GM23338 (cell line): ENCODE results near the gene PIGR. TPM values are rescaled to one million over a fixed set of nuclear protein-coding genes. Genes with fewer than 3 reads are reported as not detected.

Experiments
- ATAC-seq: fragments of 200-7000 bp; cut with Tn5 transposase; 3 replicates; pipeline ENCODE4 v1.9.1; 2020
- DNase-seq: peaks from one replicate; pipeline ENCODE4 v3.0.0-alpha.2; 2015; ENCODE audit warnings: low spot score
- H2AFZ ChIP-seq: fragments of 200-600 bp; sonication (generic); 2 replicates; pipeline ENCODE4 v1.8.0; 2016; ENCODE audit warnings: antibody characterized with exemption, mild to moderate bottlenecking, moderate library complexity
- H3F3A ChIP-seq: fragments of 200-600 bp; sonication (generic); replicated peaks from 2 replicates; pipeline ENCODE4 v1.8.0; 2017; ENCODE audit warnings: antibody characterized with exemption, mixed run types, low read depth
- H3K27ac ChIP-seq: fragments of 200-600 bp; sonication (generic); 2 replicates; pipeline ENCODE4 v1.6.1; 2016; ENCODE audit warnings: low read depth
- H3K27me3 ChIP-seq: fragments of 200-600 bp; sonication (generic); 2 replicates; pipeline ENCODE4 v1.8.0; 2016; ENCODE audit warnings: mild to moderate bottlenecking, mixed run types, moderate library complexity; ENCODE audit not compliant: insufficient read depth
- H3K36me3 ChIP-seq: fragments of 200-600 bp; sonication (generic); 2 replicates; pipeline ENCODE4 v1.8.0; 2016; ENCODE audit warnings: mild to moderate bottlenecking; ENCODE audit not compliant: insufficient read depth
- H3K4me1 ChIP-seq: fragments of 200-600 bp; sonication (generic); 2 replicates; pipeline ENCODE4 v1.8.0; 2016; ENCODE audit warnings: mild to moderate bottlenecking, moderate library complexity; ENCODE audit not compliant: insufficient read depth
- H3K4me2 ChIP-seq: fragments of 200-600 bp; sonication (generic); 2 replicates; pipeline ENCODE4 v1.7.1; 2017; ENCODE audit warnings: mixed run types
- H3K4me3 ChIP-seq: fragments of 200-600 bp; sonication (generic); 2 replicates; pipeline ENCODE4 v1.6.1; 2016; ENCODE audit warnings: mixed run types
- H3K79me2 ChIP-seq: fragments of 200-600 bp; sonication (generic); replicated peaks from 2 replicates; pipeline ENCODE4 v1.8.0; 2017; ENCODE audit warnings: mild to moderate bottlenecking; ENCODE audit not compliant: insufficient read depth
- H3K9me2 ChIP-seq: fragments of 200-600 bp; sonication (generic); 2 replicates; pipeline ENCODE4 v1.8.0; 2017; ENCODE audit not compliant: insufficient read depth
- H4K20me1 ChIP-seq: fragments of 200-600 bp; sonication (generic); replicated peaks from 2 replicates; pipeline ENCODE4 v1.8.0; 2017; ENCODE audit warnings: mild to moderate bottlenecking; ENCODE audit not compliant: insufficient read depth
- H3K27ac Mint-ChIP-seq: 2 replicates; pipeline ENCODE4 v1.8.0; 2020; ENCODE audit warnings: inconsistent platforms, mild to moderate bottlenecking, moderate library complexity, mixed read lengths
- H3K27me3 Mint-ChIP-seq: 3 replicates; pipeline ENCODE4 v1.8.0; 2022; ENCODE audit warnings: low read depth, mild to moderate bottlenecking, moderate library complexity, mixed read lengths, inconsistent platforms; ENCODE audit not compliant: insufficient read depth, poor library complexity
- H3K36me3 Mint-ChIP-seq: 3 replicates; pipeline ENCODE4 v1.8.0; 2021; ENCODE audit warnings: low read depth, mild to moderate bottlenecking, inconsistent platforms, moderate library complexity, mixed read lengths
- H3K4me1 Mint-ChIP-seq: 3 replicates; pipeline ENCODE4 v1.8.0; 2020; ENCODE audit warnings: mild to moderate bottlenecking, inconsistent platforms, mixed read lengths
- H3K4me3 Mint-ChIP-seq: 3 replicates; pipeline ENCODE4 v1.8.0; 2021; ENCODE audit warnings: moderate library complexity, mild to moderate bottlenecking, inconsistent platforms, mixed read lengths
- H3K9me3 Mint-ChIP-seq: 3 replicates; pipeline ENCODE4 v1.8.0; 2020; ENCODE audit warnings: moderate library complexity, mild to moderate bottlenecking, inconsistent platforms, mixed read lengths
- CREB1 ChIP-seq: fragments of 250-450 bp; sonication (Bioruptor Pico); IDR thresholded peaks from 2 replicates; pipeline ENCODE4 v1.5.0; 2020; ENCODE audit warnings: low read depth, mild to moderate bottlenecking, moderate library complexity
- EZH2 ChIP-seq: fragments of 200-600 bp; sonication (generic); IDR thresholded peaks from one replicate; pipeline ENCODE4 v1.8.0; 2017; ENCODE audit warnings: antibody characterized with exemption, mild to moderate bottlenecking, low read depth; ENCODE audit not compliant: unreplicated experiment
- EZH2phosphoT487 ChIP-seq: fragments of 200-600 bp; sonication (generic); IDR thresholded peaks from one replicate; pipeline ENCODE4 v1.8.1; 2018; ENCODE audit warnings: antibody characterized with exemption; ENCODE audit not compliant: unreplicated experiment
- JUNB ChIP-seq: IDR thresholded peaks from one replicate; pipeline ENCODE4 v1.6.1; 2016; ENCODE audit warnings: antibody characterized with exemption; ENCODE audit not compliant: unreplicated experiment
- NANOG ChIP-seq: IDR thresholded peaks from 2 replicates; pipeline ENCODE4 v1.6.1; 2016; ENCODE audit warnings: antibody characterized with exemption, borderline replicate concordance
- POLR2AphosphoS5 ChIP-seq: IDR thresholded peaks from 2 replicates; pipeline ENCODE4 v1.6.1; 2016; ENCODE audit warnings: antibody characterized with exemption, low read depth
- STAT1 ChIP-seq: IDR thresholded peaks from one replicate; pipeline ENCODE4 v1.6.1; 2016; ENCODE audit warnings: antibody characterized with exemption; ENCODE audit not compliant: unreplicated experiment
- ZNF114 ChIP-seq: fragments of 250-450 bp; sonication (Bioruptor Pico); IDR thresholded peaks from 2 replicates; pipeline ENCODE4 v1.5.0; 2020; ENCODE audit warnings: mild to moderate bottlenecking, moderate library complexity
- ZNF331 ChIP-seq: fragments of 250-450 bp; sonication (Bioruptor Pico); IDR thresholded peaks from 2 replicates; pipeline ENCODE4 v1.5.0; 2020; ENCODE audit warnings: low read depth, mild to moderate bottlenecking, moderate library complexity
- polyA plus RNA-seq: library from polyadenylated mRNA; unstranded; fragments of >200 nt; fragmentation: Nextera tagmentation; extraction: Ambion mirVana; gene quantifications from 2 replicates; pipeline ENCODE4 v1.2.1, GENCODE V29; 2016
- total RNA-seq: library from RNA; depleted of rRNA; stranded (reverse); fragments of >200 nt; shearing (Covaris generic); gene quantifications from 2 replicates; pipeline ENCODE4 v1.2.3, GENCODE V29; 2014
- TF ChIP-seq, protein P1 (sequence below): IDR thresholded peaks from 2 replicates; pipeline ENCODE4 v1.6.1; 2016; ENCODE audit warnings: antibody characterized with exemption
- TF ChIP-seq, protein P2 (sequence below), 2 experiments: fragments of 200-600 bp in 1 of 2; sonication (generic) in 1 of 2; conservative IDR thresholded peaks; 2 replicates each; pipeline versions ENCODE4 v1.5.1 to v1.6.1; 2016 to 2017; ENCODE audit warnings: antibody characterized with exemption in 2 of 2, low read depth in 2 of 2, mild to moderate bottlenecking in 2 of 2, moderate library complexity in 1 of 2
- TF ChIP-seq, protein P3 (sequence below): fragments of 250-450 bp; sonication (Bioruptor Pico); IDR thresholded peaks from 2 replicates; pipeline ENCODE4 v1.5.0; 2020; ENCODE audit warnings: mild to moderate bottlenecking, moderate library complexity

PIGR gene
- total and polyA plus RNA-seq, 2 experiments from 2014 or later = not detected

DNA sequence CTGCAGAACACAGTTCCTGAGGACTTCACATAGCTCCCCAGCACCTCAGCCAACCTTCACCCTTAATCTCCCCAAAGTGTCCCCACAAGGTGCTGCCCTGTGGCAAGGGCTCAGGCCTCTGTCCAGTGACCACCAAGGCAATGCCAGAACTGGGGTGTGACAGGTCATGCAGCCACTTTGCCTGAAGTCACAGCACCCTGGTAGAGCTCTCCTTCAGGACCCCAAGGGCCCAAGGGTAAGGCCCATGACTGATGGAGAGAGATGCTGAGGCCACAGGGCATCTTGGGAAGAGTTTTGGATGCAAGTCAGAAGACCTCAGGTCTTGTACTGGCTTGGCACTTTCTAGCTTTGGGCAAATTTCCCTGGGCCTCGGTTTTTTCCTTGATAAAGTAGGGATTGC is 23.7 kb downstream of the PIGR start (continued):
- TF ChIP-seq, protein P1, sequence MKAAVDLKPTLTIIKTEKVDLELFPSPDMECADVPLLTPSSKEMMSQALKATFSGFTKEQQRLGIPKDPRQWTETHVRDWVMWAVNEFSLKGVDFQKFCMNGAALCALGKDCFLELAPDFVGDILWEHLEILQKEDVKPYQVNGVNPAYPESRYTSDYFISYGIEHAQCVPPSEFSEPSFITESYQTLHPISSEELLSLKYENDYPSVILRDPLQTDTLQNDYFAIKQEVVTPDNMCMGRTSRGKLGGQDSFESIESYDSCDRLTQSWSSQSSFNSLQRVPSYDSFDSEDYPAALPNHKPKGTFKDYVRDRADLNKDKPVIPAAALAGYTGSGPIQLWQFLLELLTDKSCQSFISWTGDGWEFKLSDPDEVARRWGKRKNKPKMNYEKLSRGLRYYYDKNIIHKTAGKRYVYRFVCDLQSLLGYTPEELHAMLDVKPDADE = no peak
- TF ChIP-seq EZH2phosphoT487 = no peak
- TF ChIP-seq ZNF331 = no peak
- TF ChIP-seq, protein P2, sequence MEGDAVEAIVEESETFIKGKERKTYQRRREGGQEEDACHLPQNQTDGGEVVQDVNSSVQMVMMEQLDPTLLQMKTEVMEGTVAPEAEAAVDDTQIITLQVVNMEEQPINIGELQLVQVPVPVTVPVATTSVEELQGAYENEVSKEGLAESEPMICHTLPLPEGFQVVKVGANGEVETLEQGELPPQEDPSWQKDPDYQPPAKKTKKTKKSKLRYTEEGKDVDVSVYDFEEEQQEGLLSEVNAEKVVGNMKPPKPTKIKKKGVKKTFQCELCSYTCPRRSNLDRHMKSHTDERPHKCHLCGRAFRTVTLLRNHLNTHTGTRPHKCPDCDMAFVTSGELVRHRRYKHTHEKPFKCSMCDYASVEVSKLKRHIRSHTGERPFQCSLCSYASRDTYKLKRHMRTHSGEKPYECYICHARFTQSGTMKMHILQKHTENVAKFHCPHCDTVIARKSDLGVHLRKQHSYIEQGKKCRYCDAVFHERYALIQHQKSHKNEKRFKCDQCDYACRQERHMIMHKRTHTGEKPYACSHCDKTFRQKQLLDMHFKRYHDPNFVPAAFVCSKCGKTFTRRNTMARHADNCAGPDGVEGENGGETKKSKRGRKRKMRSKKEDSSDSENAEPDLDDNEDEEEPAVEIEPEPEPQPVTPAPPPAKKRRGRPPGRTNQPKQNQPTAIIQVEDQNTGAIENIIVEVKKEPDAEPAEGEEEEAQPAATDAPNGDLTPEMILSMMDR (conservative IDR thresholded peaks at IDR 0.05; ENCODE audit: low read depth in 2 of 2) = no peak

DNA sequence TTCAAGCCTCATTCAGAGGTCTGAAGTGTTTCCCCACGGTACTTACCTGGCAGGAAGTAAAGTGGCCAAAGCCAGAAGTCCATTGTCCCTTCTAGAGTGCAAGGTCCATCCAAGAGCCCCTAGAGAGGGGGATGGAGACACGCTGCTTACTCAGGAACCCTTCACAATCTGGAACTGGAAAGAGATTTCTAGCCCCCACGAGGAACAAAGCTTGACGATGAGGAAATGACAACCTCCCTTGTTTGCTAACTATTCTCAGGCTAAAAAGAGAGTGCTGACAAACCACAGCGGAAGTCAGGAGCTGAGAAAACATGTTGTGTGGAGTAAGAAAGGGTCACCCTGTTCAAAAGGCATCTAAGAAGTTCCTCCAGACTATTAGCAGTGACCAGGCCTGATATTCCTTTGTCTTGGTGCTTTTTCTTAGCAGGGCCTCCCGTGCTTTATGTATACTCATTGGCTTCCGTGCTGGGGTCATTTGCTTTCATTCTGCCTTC is 24.4 kb downstream of the PIGR start, which contains the start of gene FCMR:
TSS of gene FCMR (minus strand) at position 170 of the 494 bp plus-strand sequence. CDS start at position 83, 87 bp downstream.
- no peak within 1 kb of the TSS for H3K4me3 Mint-ChIP-seq
- DNase-seq = no peak
- H3K27me3 Mint-ChIP-seq = peaks cover 2% of the 10 kb centered on the region
- Histone ChIP-seq H3K36me3 (no peaks in the 10 kb centered on the region), H3K79me2 (no peaks in the 10 kb centered on the region), H3K27me3 (no peaks in the 10 kb centered on the region), H3K4me1 (no peaks in the 10 kb centered on the region), H2AFZ (no peak within 1 kb of the TSS), H3K27ac (no peak within 1 kb of the TSS), H3K9me2 (no peaks in the 10 kb centered on the region), H3K4me3 (no peak within 1 kb of the TSS), H4K20me1 (no peaks in the 10 kb centered on the region), H3K4me2 (no peak within 1 kb of the TSS), H3F3A (no peaks in the 10 kb centered on the region)
- H3K9me3 Mint-ChIP-seq = no peaks in the 10 kb centered on the region
- H3K4me1 Mint-ChIP-seq = no peaks in the 10 kb centered on the region
- no peak for ATAC-seq
- H3K36me3 Mint-ChIP-seq = no peaks in the 10 kb centered on the region
- no peak within 1 kb of the TSS for H3K27ac Mint-ChIP-seq
- TF ChIP-seq JUNB (no peak), CREB1 (CRISPR knock-in tag) (no peak), STAT1 (no peak), ZNF114 (CRISPR knock-in tag) (no peak), NANOG (no peak), EZH2 (no peak), EZH2phosphoT487 (no peak), POLR2AphosphoS5 (no peak)
- TF ChIP-seq, protein P2 (conservative IDR thresholded peaks at IDR 0.05; ENCODE audit: low read depth in 2 of 2) = no peak
- TF ChIP-seq, protein P1 = no peak
- TF ChIP-seq, protein P3, sequence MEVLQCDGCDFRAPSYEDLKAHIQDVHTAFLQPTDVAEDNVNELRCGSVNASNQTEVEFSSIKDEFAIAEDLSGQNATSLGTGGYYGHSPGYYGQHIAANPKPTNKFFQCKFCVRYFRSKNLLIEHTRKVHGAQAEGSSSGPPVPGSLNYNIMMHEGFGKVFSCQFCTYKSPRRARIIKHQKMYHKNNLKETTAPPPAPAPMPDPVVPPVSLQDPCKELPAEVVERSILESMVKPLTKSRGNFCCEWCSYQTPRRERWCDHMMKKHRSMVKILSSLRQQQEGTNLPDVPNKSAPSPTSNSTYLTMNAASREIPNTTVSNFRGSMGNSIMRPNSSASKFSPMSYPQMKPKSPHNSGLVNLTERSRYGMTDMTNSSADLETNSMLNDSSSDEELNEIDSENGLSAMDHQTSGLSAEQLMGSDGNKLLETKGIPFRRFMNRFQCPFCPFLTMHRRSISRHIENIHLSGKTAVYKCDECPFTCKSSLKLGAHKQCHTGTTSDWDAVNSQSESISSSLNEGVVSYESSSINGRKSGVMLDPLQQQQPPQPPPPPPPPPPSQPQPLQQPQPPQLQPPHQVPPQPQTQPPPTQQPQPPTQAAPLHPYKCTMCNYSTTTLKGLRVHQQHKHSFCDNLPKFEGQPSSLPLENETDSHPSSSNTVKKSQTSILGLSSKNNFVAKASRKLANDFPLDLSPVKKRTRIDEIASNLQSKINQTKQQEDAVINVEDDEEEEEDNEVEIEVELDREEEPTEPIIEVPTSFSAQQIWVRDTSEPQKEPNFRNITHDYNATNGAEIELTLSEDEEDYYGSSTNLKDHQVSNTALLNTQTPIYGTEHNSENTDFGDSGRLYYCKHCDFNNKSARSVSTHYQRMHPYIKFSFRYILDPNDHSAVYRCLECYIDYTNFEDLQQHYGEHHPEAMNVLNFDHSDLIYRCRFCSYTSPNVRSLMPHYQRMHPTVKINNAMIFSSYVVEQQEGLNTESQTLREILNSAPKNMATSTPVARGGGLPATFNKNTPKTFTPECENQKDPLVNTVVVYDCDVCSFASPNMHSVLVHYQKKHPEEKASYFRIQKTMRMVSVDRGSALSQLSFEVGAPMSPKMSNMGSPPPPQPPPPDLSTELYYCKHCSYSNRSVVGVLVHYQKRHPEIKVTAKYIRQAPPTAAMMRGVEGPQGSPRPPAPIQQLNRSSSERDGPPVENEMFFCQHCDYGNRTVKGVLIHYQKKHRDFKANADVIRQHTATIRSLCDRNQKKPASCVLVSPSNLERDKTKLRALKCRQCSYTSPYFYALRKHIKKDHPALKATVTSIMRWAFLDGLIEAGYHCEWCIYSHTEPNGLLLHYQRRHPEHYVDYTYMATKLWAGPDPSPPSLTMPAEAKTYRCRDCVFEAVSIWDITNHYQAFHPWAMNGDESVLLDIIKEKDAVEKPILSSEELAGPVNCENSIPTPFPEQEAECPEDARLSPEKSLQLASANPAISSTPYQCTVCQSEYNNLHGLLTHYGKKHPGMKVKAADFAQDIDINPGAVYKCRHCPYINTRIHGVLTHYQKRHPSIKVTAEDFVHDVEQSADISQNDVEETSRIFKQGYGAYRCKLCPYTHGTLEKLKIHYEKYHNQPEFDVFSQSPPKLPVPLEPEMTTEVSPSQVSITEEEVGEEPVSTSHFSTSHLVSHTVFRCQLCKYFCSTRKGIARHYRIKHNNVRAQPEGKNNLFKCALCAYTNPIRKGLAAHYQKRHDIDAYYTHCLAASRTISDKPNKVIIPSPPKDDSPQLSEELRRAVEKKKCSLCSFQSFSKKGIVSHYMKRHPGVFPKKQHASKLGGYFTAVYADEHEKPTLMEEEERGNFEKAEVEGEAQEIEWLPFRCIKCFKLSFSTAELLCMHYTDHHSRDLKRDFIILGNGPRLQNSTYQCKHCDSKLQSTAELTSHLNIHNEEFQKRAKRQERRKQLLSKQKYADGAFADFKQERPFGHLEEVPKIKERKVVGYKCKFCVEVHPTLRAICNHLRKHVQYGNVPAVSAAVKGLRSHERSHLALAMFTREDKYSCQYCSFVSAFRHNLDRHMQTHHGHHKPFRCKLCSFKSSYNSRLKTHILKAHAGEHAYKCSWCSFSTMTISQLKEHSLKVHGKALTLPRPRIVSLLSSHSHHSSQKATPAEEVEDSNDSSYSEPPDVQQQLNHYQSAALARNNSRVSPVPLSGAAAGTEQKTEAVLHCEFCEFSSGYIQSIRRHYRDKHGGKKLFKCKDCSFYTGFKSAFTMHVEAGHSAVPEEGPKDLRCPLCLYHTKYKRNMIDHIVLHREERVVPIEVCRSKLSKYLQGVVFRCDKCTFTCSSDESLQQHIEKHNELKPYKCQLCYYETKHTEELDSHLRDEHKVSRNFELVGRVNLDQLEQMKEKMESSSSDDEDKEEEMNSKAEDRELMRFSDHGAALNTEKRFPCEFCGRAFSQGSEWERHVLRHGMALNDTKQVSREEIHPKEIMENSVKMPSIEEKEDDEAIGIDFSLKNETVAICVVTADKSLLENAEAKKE = no peak
